NB4 (cell line): ENCODE data around the gene REELD1.

Source experiments
- CTCF ChIP-seq: IDR thresholded peaks from one replicate; pipeline ENCODE4 v1.5.1; 2012; ENCODE audit warnings: low read depth, low read length
- MAX ChIP-seq: IDR thresholded peaks from 2 replicates; pipeline ENCODE4 v1.6.1; 2011; ENCODE audit warnings: low read depth, low read length
- POLR2A ChIP-seq: IDR thresholded peaks from 2 replicates; pipeline ENCODE4 v1.6.1; 2011; ENCODE audit warnings: mild to moderate bottlenecking; ENCODE audit not compliant: insufficient read length; ENCODE audit errors: extremely low read depth

- TF ChIP-seq CTCF, result no peak
- TF ChIP-seq POLR2A, result no peak
- no peak for TF ChIP-seq MAX
These were observed 31.1 kb upstream of the REELD1 start for GRCh38 chr4:146183209-146183608.
